CD4-positive, alpha-beta T cell treated with Interleukin-4 for 4 hours (primary cell): ENCODE results near the gene TRMT11.
"Not testable (repeated sequence)": the region's sequence is repeated elsewhere in the genome, so short reads cannot be mapped to it uniquely, and the experiment has no call there.

Experiments used
- DNase-seq: peaks from one replicate; pipeline ENCODE4 v3.0.0-alpha.2; 2020

TRMT11 gene

GRCh38 chr6:126048635-126049034 lies 62.3 kb downstream of the TRMT11 start:
- no peak for DNase-seq

- no peak for DNase-seq
Measured at GRCh38 chr6:126050795-126051194, 64.5 kb downstream of the TRMT11 start.

GRCh38 chr6:126051791-126052190 lies 65.5 kb downstream of the TRMT11 start:
- no peak for DNase-seq

- no peak for DNase-seq
Measured at GRCh38 chr6:126052485-126052884, 66.1 kb downstream of the TRMT11 start.

GRCh38 chr6:126054258-126054702 lies 67.9 kb downstream of the TRMT11 start:
- DNase-seq = no peak

GRCh38 chr6:126054802-126055201 lies 68.5 kb downstream of the TRMT11 start:
- no peak for DNase-seq

- no peak for DNase-seq
Measured at GRCh38 chr6:126055449-126055848, 69.1 kb downstream of the TRMT11 start.

GRCh38 chr6:126056355-126057004 lies 70.1 kb downstream of the TRMT11 start:
- DNase-seq = no peak

- not testable (repeated sequence) for DNase-seq
Measured at GRCh38 chr6:126058085-126058484, 71.7 kb downstream of the TRMT11 start.

GRCh38 chr6:126060400-126060799 lies 74.1 kb downstream of the TRMT11 start:
- no peak for DNase-seq

GRCh38 chr6:126063512-126064146 lies 77.3 kb downstream of the TRMT11 start:
- no peak for DNase-seq

GRCh38 chr6:126064257-126064747 lies 78.0 kb downstream of the TRMT11 start:
- DNase-seq = no peak

- DNase-seq = no peak
Measured at GRCh38 chr6:126064748-126065401, 78.5 kb downstream of the TRMT11 start.

GRCh38 chr6:126066053-126067048 lies 80.0 kb downstream of the TRMT11 start:
- no peak for DNase-seq

GRCh38 chr6:126067073-126067472 lies 80.7 kb downstream of the TRMT11 start:
- no peak for DNase-seq

- no peak for DNase-seq
Measured at GRCh38 chr6:126069449-126069848, 83.1 kb downstream of the TRMT11 start.

- DNase-seq = no peak
Measured at GRCh38 chr6:126071000-126071647, 84.8 kb downstream of the TRMT11 start.

- DNase-seq = no peak
Measured at GRCh38 chr6:126072172-126072571, 85.8 kb downstream of the TRMT11 start.

GRCh38 chr6:126072834-126073233 lies 86.5 kb downstream of the TRMT11 start:
- no peak for DNase-seq

- no peak for DNase-seq
Measured at GRCh38 chr6:126075335-126076071, 89.2 kb downstream of the TRMT11 start.

GRCh38 chr6:126076992-126077664 lies 90.8 kb downstream of the TRMT11 start:
- DNase-seq = no peak
